ENCODE results near the gene PIWIL4.

GRCh38 chr11:94524341-94524740 is 42.8 kb upstream of the PIWIL4 start:
- TF ChIP-seq MAX (IDR thresholded peaks at IDR 0.05) (no peak), POLR2A (IDR thresholded peaks at IDR 0.05; ENCODE audit: control extremely low read depth in 1 of 2, low read depth in 2 of 2, low read length in 2 of 2) (no peak), CTCF (IDR thresholded peaks at IDR 0.05; ENCODE audit: control extremely low read depth in 1 of 3, insufficient read depth in 1 of 3, low read depth in 1 of 3, low read length in 3 of 3) (no peak), GABPA (IDR thresholded peaks at IDR 0.05; ENCODE audit: borderline replicate concordance, insufficient read depth, low read length) (no peak), EZH2 (IDR thresholded peaks at IDR 0.05; ENCODE audit: low read depth, low read length, severe bottlenecking) (no peak), USF2 (IDR thresholded peaks at IDR 0.05; ENCODE audit: low read length) (no peak), ZNF274 (IDR thresholded peaks at IDR 0.05; ENCODE audit: borderline replicate concordance, extremely low read depth, low read length) (no peak), EP300 (IDR thresholded peaks at IDR 0.05; ENCODE audit: borderline replicate concordance in 1 of 2, low read depth in 2 of 2, low read length in 2 of 2) (no peak), CHD2 (IDR thresholded peaks at IDR 0.05; ENCODE audit: low read length) (no peak), RAD21 (IDR thresholded peaks at IDR 0.05 in 1 of 2, conservative IDR thresholded peaks at IDR 0.05 in 1 of 2; ENCODE audit: low read depth in 2 of 2, low read length in 2 of 2) (no peak), JUN (IDR thresholded peaks at IDR 0.05; ENCODE audit: low read depth, low read length) (no peak), RFX5 (IDR thresholded peaks at IDR 0.05; ENCODE audit: borderline replicate concordance, low read depth, low read length) (no peak), KDM1A (IDR thresholded peaks at IDR 0.05; ENCODE audit: borderline replicate concordance, low read length) (no peak)
